ENCODE data around the gene DRG2. TPM values are rescaled to one million over a fixed set of nuclear protein-coding genes. Genes with fewer than 3 reads are reported as not detected.

Gene DRG2
- total and polyA plus RNA-seq, 10 of the 15 experiments (the other 5 are each of a cell fraction or from before 2014, with no cell fraction given): 9.1 to 64.8 (median 45.7) TPM

DNA sequence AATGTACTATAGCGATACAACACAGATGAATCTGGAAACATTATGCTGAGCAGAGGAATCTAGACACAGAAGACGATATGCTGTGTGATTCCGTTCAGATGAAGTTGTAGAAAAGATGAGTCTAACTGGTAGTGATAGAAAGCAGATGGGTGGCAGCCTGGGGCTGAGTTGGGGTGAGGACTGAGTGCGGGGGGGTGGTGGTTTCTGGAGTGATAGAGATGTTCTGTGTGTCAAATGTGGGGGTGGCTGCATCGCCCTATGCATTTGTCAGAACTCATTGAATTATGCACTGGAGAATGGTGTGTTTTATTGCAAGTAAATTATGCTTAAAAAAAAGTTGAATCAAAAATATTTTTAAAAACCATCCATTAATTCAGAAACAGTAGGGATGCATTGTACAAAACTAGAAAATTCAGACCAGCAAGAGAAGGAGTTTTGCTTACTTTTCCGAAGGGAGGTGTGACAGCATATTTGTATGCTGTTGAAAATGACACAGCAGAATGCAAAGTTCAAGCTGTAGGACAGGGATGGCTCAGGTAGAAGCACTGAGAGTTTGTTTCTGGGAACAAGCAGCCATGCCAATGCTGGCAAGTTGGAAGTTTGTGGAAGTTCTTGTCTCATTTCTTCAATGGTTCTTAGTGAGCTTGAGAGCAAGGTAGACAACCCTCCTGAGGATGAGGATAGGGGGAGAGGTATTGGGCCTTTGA, 13.0 kb upstream of the DRG2 start:
- TF ChIP-seq KLF5 (IDR thresholded peaks at IDR 0.05; ENCODE audit: partially characterized antibody): no peak
- TF ChIP-seq, protein P1, sequence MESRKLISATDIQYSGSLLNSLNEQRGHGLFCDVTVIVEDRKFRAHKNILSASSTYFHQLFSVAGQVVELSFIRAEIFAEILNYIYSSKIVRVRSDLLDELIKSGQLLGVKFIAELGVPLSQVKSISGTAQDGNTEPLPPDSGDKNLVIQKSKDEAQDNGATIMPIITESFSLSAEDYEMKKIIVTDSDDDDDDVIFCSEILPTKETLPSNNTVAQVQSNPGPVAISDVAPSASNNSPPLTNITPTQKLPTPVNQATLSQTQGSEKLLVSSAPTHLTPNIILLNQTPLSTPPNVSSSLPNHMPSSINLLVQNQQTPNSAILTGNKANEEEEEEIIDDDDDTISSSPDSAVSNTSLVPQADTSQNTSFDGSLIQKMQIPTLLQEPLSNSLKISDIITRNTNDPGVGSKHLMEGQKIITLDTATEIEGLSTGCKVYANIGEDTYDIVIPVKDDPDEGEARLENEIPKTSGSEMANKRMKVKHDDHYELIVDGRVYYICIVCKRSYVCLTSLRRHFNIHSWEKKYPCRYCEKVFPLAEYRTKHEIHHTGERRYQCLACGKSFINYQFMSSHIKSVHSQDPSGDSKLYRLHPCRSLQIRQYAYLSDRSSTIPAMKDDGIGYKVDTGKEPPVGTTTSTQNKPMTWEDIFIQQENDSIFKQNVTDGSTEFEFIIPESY (IDR thresholded peaks at IDR 0.05): no peak
- no peak for TF ChIP-seq GABPA (IDR thresholded peaks at IDR 0.05; ENCODE audit: low read depth)
- no peak for TF ChIP-seq SUPT20H (IDR thresholded peaks at IDR 0.05; ENCODE audit: borderline replicate concordance, control insufficient read depth, low read depth, low read length)
- TF ChIP-seq, protein P2, sequence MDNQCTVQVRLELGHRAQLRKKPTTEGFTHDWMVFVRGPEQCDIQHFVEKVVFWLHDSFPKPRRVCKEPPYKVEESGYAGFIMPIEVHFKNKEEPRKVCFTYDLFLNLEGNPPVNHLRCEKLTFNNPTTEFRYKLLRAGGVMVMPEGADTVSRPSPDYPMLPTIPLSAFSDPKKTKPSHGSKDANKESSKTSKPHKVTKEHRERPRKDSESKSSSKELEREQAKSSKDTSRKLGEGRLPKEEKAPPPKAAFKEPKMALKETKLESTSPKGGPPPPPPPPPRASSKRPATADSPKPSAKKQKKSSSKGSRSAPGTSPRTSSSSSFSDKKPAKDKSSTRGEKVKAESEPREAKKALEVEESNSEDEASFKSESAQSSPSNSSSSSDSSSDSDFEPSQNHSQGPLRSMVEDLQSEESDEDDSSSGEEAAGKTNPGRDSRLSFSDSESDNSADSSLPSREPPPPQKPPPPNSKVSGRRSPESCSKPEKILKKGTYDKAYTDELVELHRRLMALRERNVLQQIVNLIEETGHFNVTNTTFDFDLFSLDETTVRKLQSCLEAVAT (IDR thresholded peaks at IDR 0.05): no peak
- TF ChIP-seq MEF2A (IDR thresholded peaks at IDR 0.05; ENCODE audit: insufficient read depth, low read depth, low read length): no peak
- TF ChIP-seq, protein P3, sequence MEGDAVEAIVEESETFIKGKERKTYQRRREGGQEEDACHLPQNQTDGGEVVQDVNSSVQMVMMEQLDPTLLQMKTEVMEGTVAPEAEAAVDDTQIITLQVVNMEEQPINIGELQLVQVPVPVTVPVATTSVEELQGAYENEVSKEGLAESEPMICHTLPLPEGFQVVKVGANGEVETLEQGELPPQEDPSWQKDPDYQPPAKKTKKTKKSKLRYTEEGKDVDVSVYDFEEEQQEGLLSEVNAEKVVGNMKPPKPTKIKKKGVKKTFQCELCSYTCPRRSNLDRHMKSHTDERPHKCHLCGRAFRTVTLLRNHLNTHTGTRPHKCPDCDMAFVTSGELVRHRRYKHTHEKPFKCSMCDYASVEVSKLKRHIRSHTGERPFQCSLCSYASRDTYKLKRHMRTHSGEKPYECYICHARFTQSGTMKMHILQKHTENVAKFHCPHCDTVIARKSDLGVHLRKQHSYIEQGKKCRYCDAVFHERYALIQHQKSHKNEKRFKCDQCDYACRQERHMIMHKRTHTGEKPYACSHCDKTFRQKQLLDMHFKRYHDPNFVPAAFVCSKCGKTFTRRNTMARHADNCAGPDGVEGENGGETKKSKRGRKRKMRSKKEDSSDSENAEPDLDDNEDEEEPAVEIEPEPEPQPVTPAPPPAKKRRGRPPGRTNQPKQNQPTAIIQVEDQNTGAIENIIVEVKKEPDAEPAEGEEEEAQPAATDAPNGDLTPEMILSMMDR (IDR thresholded peaks at IDR 0.05 in 2 of 3, conservative IDR thresholded peaks at IDR 0.05 in 1 of 3; ENCODE audit: control insufficient read depth in 2 of 3, extremely low read depth in 1 of 3, insufficient read depth in 1 of 3, low read depth in 3 of 3, low read length in 3 of 3): no peak
- TF ChIP-seq ASH2L (IDR thresholded peaks at IDR 0.05; ENCODE audit: borderline replicate concordance, low read depth): no peak
- no peak for TF ChIP-seq MYC (IDR thresholded peaks at IDR 0.05; ENCODE audit: insufficient read depth, insufficient read length, insufficient replicate concordance, low read length, severe bottlenecking)
- Histone ChIP-seq H3K36me3 (ENCODE audit: control insufficient read depth in 2 of 2, insufficient read depth in 2 of 2, low read length in 1 of 2) (no peaks in the 10 kb centered on the region), H3K9ac (ENCODE audit: control insufficient read depth, insufficient read depth, low read length) (no peak overlapping the region), H3K4me2 (ENCODE audit: control insufficient read depth, insufficient read depth) (no peak overlapping the region), H3K27me3 (replicated peaks in 1 of 2; ENCODE audit: control insufficient read depth in 2 of 2, insufficient read depth in 2 of 2, low read length in 1 of 2) (no peaks in the 10 kb centered on the region), H3K9me3 (replicated peaks; ENCODE audit: control insufficient read depth, insufficient read depth, low read length) (no peaks in the 10 kb centered on the region), H3K4me1 (ENCODE audit: control insufficient read depth, insufficient read depth, low read length) (no peaks in the 10 kb centered on the region), H2AFZ (ENCODE audit: control insufficient read depth, low read depth, low read length) (no peak overlapping the region), H3K27ac (ENCODE audit: control insufficient read depth, insufficient read depth) (no peak overlapping the region), H3K4me3 (no peak overlapping the region), H3K79me2 (ENCODE audit: control insufficient read depth, insufficient read depth, low read length) (no peaks in the 10 kb centered on the region), H4K20me1 (ENCODE audit: control insufficient read depth, insufficient read depth) (no peaks in the 10 kb centered on the region)
- BruUV-seq (replicated peaks): no TSS peak
- CTCF ChIA-PET: no interaction called here
- DNase-seq (ENCODE audit: low read depth, low spot score) (no peak), ATAC-seq (no peak), FAIRE-seq (no peak)
- POLR2A ChIA-PET: no interaction called here
- WGBS (ENCODE audit: insufficient coverage, insufficient replicate concordance, low lambda C conversion rate, missing lambda C conversion rate): 18% methylated on average over 6 of the region's 6 CpGs
- intact Hi-C loops (cut with micrococcal nuclease; ENCODE audit: unreplicated experiment): no loop called here
- SMC1A ChIA-PET (ENCODE audit: uncharacterized antibody, unreplicated experiment): no interaction called here
- in situ Hi-C loops (cut with MboI): no loop called here
- RAD21 ChIA-PET (ENCODE audit: unreplicated experiment): no interaction called here
